ENCODE data around the gene GSC.

DNA sequence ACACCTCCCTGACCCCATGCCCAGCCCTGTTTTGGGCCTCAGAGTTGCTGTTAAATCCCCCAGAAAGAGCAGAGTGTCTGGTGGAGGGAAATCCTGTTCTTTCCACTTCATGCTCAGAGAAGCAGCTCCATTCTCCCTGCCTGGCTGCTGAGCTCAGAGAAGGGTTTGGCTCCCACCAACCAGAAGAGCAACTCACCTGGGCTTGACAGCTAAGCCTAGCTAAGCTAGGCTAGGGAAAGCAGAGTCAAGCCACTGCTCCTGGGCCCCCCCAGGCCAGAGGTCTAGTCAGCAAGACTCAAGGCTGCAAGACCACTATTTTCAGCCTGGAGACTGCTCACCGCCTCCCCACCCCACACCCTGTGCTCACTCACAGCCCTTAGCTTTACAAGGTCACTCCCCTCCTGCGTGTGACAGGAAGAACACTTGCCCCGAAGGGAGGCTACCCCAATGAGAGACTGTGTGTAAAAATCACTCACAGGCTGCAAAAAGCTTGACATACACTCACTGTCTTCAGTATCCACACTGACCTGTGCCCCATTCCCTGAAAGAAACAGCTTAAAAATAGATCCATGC is 13.5 kb downstream of the GSC start:
- TF ChIP-seq, protein P1, sequence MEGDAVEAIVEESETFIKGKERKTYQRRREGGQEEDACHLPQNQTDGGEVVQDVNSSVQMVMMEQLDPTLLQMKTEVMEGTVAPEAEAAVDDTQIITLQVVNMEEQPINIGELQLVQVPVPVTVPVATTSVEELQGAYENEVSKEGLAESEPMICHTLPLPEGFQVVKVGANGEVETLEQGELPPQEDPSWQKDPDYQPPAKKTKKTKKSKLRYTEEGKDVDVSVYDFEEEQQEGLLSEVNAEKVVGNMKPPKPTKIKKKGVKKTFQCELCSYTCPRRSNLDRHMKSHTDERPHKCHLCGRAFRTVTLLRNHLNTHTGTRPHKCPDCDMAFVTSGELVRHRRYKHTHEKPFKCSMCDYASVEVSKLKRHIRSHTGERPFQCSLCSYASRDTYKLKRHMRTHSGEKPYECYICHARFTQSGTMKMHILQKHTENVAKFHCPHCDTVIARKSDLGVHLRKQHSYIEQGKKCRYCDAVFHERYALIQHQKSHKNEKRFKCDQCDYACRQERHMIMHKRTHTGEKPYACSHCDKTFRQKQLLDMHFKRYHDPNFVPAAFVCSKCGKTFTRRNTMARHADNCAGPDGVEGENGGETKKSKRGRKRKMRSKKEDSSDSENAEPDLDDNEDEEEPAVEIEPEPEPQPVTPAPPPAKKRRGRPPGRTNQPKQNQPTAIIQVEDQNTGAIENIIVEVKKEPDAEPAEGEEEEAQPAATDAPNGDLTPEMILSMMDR (conservative IDR thresholded peaks at IDR 0.05; ENCODE audit: low read depth, low read length), result no peak
- no peak for TF ChIP-seq EZH2 (IDR thresholded peaks at IDR 0.05; ENCODE audit: low read length, unreplicated experiment)

Measured in PC-3 (cell line).